ENCODE measurements around the gene CHRNA3.

The CHRNA3 gene

GRCh38 chr15:78630886-78631633, 10.3 kb upstream of the CHRNA3 start:
- DNase-seq (ENCODE audit: low read depth), result no peak
- no peak overlapping the region for H3K4me3 ChIP-seq (ENCODE audit: control insufficient read depth, low read depth, low read length)
- TF ChIP-seq, protein P1, sequence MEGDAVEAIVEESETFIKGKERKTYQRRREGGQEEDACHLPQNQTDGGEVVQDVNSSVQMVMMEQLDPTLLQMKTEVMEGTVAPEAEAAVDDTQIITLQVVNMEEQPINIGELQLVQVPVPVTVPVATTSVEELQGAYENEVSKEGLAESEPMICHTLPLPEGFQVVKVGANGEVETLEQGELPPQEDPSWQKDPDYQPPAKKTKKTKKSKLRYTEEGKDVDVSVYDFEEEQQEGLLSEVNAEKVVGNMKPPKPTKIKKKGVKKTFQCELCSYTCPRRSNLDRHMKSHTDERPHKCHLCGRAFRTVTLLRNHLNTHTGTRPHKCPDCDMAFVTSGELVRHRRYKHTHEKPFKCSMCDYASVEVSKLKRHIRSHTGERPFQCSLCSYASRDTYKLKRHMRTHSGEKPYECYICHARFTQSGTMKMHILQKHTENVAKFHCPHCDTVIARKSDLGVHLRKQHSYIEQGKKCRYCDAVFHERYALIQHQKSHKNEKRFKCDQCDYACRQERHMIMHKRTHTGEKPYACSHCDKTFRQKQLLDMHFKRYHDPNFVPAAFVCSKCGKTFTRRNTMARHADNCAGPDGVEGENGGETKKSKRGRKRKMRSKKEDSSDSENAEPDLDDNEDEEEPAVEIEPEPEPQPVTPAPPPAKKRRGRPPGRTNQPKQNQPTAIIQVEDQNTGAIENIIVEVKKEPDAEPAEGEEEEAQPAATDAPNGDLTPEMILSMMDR (IDR thresholded peaks at IDR 0.05; ENCODE audit: control insufficient read depth, insufficient read depth, low read depth, low read length, missing control alignments), result no peak

DNA sequence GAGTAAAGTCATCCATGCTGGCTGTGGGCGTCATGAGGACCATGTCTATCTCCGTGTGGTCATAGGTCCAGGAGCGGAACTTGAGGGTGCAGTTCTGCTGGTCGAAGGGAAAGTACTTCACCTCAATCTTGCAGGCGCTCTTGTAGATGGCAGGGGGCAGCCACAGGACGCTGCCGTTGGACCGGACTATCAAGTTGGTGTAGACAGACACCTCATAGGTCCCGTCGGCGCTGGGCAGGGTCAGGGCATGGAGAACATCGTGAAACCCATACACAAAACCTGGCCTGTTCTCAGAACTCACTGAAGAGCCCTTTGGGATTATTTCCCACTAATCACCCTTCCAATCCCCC, 8.9 kb upstream of the CHRNA3 start:
- TF ChIP-seq, protein P1 (IDR thresholded peaks at IDR 0.05; ENCODE audit: control insufficient read depth, insufficient read depth, low read depth, low read length, missing control alignments), result no peak
- DNase-seq (ENCODE audit: low read depth), result no peak
- no peak overlapping the region for H3K4me3 ChIP-seq (ENCODE audit: control insufficient read depth, low read depth, low read length)

GRCh38 chr15:78629031-78629715, 8.4 kb upstream of the CHRNA3 start:
- TF ChIP-seq, protein P1 (IDR thresholded peaks at IDR 0.05; ENCODE audit: control insufficient read depth, insufficient read depth, low read depth, low read length, missing control alignments), result no peak
- no peak overlapping the region for H3K4me3 ChIP-seq (ENCODE audit: control insufficient read depth, low read depth, low read length)
- no peak for DNase-seq (ENCODE audit: low read depth)

DNA sequence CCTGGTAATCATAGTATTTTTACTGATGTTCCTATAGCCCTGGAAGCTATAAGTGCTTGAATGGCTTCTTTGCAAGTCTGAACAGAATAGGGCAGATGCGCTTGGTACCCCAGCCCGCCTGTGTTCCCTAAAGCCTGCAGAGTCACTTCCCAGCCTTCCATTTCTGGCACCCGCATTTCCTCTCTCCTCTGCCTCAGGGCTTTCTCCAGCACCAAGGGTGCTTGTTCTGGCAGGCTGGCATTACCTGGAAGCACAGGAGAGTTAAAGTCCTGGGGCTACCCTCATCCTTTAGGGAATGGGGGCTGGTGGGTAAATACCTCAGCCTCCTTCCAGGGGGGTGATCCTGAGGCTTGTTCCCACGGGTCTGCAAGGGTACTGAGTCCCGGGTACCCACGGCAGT, 7.4 kb upstream of the CHRNA3 start:
- DNase-seq (ENCODE audit: low read depth), result no peak
- TF ChIP-seq, protein P1 (IDR thresholded peaks at IDR 0.05; ENCODE audit: control insufficient read depth, insufficient read depth, low read depth, low read length, missing control alignments), result no peak
- H3K4me3 ChIP-seq (ENCODE audit: control insufficient read depth, low read depth, low read length), result no peak overlapping the region

- no peak overlapping the region for H3K4me3 ChIP-seq (ENCODE audit: control insufficient read depth, low read depth, low read length)
- TF ChIP-seq, protein P1 (IDR thresholded peaks at IDR 0.05; ENCODE audit: control insufficient read depth, insufficient read depth, low read depth, low read length, missing control alignments), result no peak
- DNase-seq (ENCODE audit: low read depth), result no peak
Observed at GRCh38 chr15:78627348-78627747, 6.6 kb upstream of the CHRNA3 start.

DNA sequence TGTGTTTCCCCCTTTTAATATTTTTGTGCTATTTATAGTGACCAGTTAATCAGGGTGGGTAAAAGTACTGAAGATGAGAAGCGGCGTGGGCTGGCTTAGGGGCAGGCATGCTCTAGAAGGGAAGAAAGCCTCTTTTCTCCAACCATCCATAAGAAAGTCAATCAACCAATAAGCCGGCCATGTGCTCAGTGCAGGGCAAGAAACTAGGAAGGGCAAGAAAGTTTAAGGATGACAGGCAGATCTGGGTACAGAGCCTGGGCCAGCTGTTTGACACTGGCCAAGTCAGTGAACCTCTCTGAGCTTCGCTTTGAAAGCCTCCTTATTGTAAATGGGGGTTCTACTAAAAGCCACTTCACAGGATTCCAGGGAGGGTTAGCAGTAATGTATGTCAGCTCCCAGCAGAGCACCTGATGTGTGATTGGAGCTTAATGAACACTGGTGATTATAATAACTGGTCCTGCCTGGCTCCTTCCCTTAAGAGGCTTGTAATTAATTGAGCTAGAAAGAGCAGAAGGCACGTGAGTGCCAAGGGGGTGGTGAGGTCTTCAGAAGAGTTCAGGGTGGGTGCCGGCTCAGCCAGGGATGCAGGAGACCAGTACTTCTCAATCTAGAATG, 5.7 kb upstream of the CHRNA3 start:
- DNase-seq (ENCODE audit: low read depth), result no peak
- H3K4me3 ChIP-seq (ENCODE audit: control insufficient read depth, low read depth, low read length), result no peak overlapping the region
- TF ChIP-seq, protein P1 (IDR thresholded peaks at IDR 0.05; ENCODE audit: control insufficient read depth, insufficient read depth, low read depth, low read length, missing control alignments), result no peak

All from AG09309 (cell line).